ENCODE measurements around the gene THEM5.

Gene THEM5

DNA sequence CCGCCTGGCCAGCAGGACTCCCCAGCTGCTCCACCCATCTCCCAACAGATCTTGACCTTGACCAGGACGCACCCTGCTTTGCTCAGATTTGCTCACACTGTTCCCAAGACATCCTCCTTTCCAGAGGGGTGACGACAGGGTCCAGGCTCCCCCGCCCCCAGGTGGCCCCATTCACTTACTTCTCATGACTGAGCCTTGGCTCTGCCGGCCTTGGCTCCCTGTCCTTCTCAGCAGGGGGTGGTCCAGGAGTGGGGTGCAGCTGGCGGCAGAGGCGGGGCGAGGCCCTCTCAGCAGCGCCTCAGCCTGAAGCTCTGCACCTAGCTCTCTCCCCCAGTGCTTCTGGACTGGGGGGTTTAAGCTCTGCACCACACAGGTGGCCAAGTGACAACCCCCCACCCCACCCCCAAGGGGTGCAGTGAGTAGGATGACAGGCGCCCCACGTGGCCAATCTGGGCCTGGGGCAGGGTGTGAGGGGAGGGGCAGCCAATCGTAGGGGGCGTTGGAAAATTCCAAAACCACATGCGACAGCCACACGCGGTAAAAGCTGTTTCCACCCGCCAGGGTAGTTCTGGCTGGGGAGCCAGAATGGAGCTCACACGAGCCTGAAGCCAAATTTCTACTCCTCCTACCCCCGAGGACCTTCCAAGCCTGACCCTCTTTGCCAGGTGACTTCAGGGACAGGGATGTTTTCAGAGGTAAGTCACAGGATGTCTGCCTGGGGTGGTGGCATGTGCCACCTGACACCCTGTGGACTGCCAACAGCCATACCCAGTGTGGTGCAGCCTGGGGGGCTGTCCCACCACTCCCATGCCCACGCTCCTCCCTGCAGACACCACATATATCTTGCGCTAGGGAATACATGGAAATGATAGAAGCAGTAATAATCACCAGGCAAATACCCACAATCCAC, 27.5 kb downstream of the THEM5 start:
- ChIA-PET CTCF (no interaction called here), POLR2A (ENCODE audit: low non-redundant PET) (no interaction called here)
- TF ChIP-seq, protein P1, sequence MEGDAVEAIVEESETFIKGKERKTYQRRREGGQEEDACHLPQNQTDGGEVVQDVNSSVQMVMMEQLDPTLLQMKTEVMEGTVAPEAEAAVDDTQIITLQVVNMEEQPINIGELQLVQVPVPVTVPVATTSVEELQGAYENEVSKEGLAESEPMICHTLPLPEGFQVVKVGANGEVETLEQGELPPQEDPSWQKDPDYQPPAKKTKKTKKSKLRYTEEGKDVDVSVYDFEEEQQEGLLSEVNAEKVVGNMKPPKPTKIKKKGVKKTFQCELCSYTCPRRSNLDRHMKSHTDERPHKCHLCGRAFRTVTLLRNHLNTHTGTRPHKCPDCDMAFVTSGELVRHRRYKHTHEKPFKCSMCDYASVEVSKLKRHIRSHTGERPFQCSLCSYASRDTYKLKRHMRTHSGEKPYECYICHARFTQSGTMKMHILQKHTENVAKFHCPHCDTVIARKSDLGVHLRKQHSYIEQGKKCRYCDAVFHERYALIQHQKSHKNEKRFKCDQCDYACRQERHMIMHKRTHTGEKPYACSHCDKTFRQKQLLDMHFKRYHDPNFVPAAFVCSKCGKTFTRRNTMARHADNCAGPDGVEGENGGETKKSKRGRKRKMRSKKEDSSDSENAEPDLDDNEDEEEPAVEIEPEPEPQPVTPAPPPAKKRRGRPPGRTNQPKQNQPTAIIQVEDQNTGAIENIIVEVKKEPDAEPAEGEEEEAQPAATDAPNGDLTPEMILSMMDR (conservative IDR thresholded peaks at IDR 0.05; ENCODE audit: low read depth) = no peak

DNA sequence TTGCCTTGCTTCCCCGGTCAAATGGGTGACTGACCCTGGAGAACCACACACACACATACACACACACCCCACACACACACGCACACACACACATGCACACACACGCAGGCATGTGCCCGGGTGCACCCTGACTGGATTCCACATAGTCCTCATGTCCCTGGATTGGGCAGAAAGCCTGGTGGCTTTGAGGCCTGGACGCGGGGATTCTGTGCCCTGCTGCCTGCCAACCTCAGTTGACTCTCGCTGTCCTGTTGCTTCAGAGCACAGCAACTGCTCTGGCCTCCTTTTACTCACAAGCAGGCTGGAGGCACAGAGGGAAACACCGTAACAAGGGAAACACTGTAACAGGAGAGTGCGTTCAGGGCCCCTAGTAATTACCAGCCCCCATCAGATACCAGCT, 28.3 kb downstream of the THEM5 start:
- ChIA-PET CTCF (no interaction called here), POLR2A (ENCODE audit: low non-redundant PET) (no interaction called here)
- TF ChIP-seq, protein P1 (conservative IDR thresholded peaks at IDR 0.05; ENCODE audit: low read depth) = no peak
- no peak for DNase-seq (ENCODE audit: low spot score)
- no peak overlapping the region for H3K27ac ChIP-seq

More for the DNA sequence above, 27.5 kb downstream of the THEM5 start:
- DNase-seq (ENCODE audit: low spot score) = no peak
- H3K27ac ChIP-seq = no peak overlapping the region

DNA sequence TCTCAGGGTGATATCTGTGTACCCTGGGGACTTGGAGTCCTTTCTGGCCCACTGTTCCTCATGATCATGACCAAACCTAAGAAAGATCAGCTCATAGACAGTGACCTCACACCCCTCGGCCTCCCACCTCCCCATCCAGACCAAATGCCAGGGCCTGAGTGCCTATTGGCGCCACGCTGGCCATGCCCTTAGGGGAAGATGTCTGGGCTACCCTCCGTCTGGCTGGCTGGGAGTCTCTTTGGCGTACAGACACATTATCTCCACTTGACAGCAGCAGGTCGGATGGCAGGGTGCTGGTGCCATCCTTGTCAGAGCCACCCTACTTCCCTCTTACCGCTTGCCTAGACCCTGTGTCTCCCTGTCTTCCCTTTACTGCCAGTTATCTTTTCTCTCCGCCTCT, 30.3 kb downstream of the THEM5 start:
- POLR2A ChIA-PET (ENCODE audit: low non-redundant PET) = no interaction called here
- TF ChIP-seq, protein P1 (conservative IDR thresholded peaks at IDR 0.05; ENCODE audit: low read depth) = no peak
- DNase-seq (ENCODE audit: low spot score) = no peak
- CTCF ChIA-PET = interaction anchor here (0.6 to 1.6 kb wide), 2 partner anchors 13 to 181 kb away, joined by 4 to 5 read pairs; no protein-coding TSS in a partner anchor
- no peak overlapping the region for H3K27ac ChIP-seq

DNA sequence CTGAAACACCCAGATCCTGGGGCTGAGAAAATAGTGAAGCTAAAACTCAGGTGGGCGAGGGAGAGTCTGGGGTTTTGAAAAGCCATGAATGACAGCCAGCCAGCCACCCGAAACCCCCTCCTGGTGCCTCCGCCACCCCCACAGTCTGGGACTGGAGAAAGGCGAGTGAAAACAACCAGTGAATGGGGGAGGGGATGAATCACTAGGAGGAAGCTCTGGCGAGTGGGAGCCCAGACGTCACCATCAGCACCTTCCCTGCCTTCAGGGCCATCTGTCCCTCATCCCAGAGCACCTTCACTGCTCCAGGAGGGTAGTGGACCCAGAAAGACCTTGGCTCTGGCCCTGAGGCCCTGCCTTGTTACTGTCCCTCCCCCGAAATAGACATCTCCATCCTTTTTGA, 31.1 kb downstream of the THEM5 start:
- TF ChIP-seq, protein P1 (conservative IDR thresholded peaks at IDR 0.05; ENCODE audit: low read depth) = no peak
- ChIA-PET CTCF (interaction anchor here (1.6 kb wide), 1 partner anchor 14 kb away, joined by 5 read pairs; no protein-coding TSS in a partner anchor), POLR2A (ENCODE audit: low non-redundant PET) (no interaction called here)
- no peak for DNase-seq (ENCODE audit: low spot score)
- H3K27ac ChIP-seq = no peak overlapping the region

DNA sequence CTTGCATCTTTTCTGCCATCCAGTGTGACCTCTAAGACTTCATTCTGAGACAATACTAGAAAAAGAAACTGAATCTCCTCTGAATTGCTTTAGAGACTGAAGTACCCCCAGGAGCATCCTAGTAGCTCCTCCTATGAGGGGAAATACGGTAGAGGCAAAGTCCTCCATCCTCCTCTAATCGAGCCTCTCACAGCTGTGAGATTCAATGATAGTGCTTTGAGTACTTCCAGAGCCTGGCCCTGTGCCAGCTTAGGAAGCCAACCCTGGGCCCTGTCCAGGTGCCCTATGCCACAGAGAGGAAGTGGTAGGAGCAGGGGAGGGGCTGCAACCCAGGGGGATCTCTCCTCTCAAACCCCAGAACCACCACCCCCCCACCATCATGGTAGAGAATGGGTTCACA, 32.6 kb downstream of the THEM5 start:
- TF ChIP-seq, protein P1 (conservative IDR thresholded peaks at IDR 0.05; ENCODE audit: low read depth) = no peak
- H3K27ac ChIP-seq = no peak overlapping the region
- CTCF ChIA-PET = interaction anchor here (0.6 to 0.7 kb wide), 2 partner anchors 314 to 355 kb away, joined by 3 read pairs; no protein-coding TSS in a partner anchor
- DNase-seq (ENCODE audit: low spot score) = no peak
- POLR2A ChIA-PET (ENCODE audit: low non-redundant PET) = no interaction called here

DNA sequence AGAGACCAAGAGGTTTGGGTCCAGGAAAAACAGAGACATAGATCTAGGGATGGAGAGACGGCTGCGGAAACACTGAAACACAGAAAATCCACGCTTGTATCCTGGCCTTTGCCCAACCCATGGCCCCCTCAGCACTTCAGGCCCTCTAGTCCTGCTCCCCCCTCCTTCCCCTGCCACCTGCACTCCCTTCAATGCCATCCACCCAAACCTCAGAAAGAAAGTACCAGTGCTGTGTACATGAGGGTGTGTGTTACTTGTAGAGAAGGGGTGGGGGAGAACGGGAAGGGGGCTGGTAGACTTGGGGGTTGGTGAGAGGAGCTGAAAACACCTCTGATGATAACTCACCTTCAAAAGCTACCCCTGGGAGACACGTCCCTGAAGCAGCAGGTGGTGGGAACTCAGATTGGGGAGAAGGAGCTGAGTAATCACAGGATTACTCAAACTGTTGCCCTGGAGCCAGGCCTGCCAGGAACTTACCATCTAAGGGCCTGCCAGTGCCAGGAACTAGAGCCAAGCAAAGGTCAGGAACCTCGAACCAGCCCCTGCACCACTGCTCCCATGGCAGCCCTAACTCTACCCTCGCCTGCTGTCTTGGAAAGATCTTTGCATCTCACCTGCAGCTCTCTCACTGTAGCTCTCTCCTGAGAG, 33.4 kb downstream of the THEM5 start:
- TF ChIP-seq, protein P1 (conservative IDR thresholded peaks at IDR 0.05; ENCODE audit: low read depth) = no peak
- ChIA-PET POLR2A (ENCODE audit: low non-redundant PET) (interaction anchor here (0.6 kb wide), 1 partner anchor 132 kb away, joined by 5 read pairs; no protein-coding TSS in a partner anchor), CTCF (no interaction called here)

More for the DNA sequence above, 33.4 kb downstream of the THEM5 start:
- DNase-seq (ENCODE audit: low spot score) = peak; percentile 57
- H3K27ac ChIP-seq = no peak overlapping the region
